Esophagus mucosa (tissue), 1 donor: ENCODE results near the gene SLC7A7. TPM values are rescaled to one million over a fixed set of nuclear protein-coding genes. Genes with fewer than 3 reads are reported as not detected.
"Not testable (repeated sequence)": the region's sequence is repeated elsewhere in the genome, so short reads cannot be mapped to it uniquely, and the experiment has no call there.

ENCODE experiments used
- ATAC-seq: fragments of 200-7000 bp; cut with Tn5 transposase; one replicate; pipeline ENCODE4 v1.9.1; 2020
- total RNA-seq: library from RNA; stranded (reverse); gene quantifications from one replicate; pipeline ENCODE4 v1.2.4, GENCODE V29; 2023
- donor health status: DM: yes; HTN: yes; CAD: no.

Gene SLC7A7
- 1.4 TPM for total RNA-seq

DNA sequence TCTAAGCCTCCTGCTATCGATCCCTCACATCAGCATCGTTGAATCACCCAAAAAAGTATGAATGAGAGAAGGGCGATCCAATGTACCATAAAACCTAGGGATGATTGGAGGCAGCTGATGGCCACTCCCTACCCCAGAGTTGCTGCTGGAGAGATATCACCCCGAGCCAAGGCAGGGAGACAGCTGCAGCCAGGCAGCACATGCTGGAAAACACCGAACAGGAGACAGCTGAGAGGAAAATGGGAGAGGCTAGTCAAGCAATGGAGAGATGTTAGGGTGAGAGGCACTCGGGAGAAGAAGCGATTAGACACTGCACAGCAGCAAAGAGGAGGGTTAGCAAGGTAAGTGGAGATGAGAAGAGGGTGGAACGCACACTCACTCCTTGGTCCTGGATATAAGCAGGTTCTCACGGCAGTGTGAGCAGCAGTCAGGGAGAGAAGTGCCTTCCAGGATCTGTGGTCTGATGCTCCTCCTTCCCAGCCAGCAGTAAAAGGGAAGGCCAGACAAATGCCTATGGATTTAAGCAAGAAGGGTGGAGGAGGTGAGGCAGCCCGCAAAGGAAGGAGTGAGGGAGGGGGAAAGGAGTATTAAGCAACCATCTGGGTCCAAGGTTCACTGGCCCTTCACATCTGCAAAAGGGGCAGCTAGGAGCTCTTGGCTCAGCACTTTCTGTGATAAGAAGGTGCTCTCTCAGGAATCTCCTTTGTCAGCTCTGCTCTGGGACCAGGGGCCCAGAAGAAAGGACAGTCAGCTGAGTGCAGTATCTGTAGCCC is at the start of gene SLC7A7:
Gene SLC7A7 (minus strand): TSS at position 495 of the 773 bp plus-strand sequence. CDS start 2,037 bp downstream, outside the sequence.
- ATAC-seq = no peak

DNA sequence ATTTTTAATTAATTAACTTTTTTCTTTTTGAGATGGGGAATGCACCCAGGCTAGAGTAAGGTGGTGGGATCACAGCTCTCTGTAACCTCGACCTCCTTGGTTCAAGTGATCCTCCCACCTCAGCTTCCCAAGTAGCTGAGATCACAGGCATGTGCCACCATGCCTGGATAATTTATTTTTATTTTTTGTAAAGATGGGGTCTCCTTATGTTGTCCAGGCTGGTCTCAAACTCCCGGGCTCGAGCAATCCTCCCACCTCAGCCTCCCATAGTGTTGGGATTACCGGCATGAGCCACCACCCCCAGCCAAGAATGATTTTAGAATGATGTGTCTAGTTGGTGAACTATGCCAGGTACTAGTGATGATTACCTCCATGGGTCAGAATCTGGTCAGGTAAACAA is 49.7 kb upstream of the SLC7A7 start:
- ATAC-seq = no peak

DNA sequence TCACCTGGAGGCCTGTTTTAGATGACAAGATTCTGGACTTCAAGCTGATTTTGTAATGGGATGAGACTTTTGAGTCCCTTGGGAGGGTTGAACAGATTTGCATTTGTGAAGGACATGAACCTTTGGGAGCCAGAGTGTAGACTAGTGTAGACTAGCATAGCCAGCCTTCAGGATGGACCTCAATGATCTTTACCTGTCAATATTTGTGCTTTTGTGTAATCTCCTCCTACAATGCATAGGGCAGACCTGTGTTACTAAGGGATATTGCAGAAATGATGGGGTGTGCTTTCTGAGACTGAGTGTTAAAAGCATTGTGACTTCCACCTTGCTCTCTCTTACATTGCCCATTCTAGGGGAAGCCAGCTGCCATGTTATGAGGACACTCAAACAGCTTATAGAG is 46.4 kb upstream of the SLC7A7 start:
- no peak for ATAC-seq

DNA sequence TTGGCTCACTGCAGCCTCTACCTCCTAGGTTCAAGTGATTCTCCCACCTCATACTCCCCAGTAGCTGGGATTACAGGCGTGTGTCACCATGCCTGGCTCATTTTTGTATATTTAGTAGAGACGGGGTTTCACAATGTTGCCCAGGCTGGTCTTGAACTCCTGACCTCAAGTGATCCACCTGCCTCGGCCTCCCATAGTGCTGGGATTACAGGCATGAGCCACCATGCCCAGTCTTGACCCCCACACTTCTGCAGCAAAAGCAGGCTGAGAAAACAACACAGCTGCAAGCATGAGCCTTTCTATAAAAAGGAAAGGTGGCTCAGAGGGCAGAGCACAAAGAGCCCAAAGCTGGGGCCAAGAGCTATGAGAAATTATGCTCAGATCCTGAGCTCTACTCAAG is 45.1 kb upstream of the SLC7A7 start:
- not testable (repeated sequence) for ATAC-seq

DNA sequence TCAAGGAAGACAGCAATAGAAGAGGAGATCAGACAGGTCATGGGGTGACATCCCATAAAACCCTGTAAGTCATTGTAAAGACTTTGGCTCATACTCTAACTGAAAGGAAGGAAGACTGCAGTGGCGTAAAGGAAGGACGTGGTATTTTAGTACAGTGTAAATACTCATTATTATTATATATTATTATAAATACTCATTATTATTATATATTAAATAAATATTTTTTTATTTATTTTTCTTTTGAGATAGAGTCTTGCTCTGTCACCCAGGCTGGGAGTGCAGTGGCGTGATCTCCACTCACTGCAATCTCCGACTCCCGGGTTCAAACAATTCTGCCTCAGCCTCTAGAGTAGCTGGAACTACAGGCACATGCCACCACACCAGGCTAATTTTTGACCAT is 41.2 kb upstream of the SLC7A7 start:
- ATAC-seq = no peak

DNA sequence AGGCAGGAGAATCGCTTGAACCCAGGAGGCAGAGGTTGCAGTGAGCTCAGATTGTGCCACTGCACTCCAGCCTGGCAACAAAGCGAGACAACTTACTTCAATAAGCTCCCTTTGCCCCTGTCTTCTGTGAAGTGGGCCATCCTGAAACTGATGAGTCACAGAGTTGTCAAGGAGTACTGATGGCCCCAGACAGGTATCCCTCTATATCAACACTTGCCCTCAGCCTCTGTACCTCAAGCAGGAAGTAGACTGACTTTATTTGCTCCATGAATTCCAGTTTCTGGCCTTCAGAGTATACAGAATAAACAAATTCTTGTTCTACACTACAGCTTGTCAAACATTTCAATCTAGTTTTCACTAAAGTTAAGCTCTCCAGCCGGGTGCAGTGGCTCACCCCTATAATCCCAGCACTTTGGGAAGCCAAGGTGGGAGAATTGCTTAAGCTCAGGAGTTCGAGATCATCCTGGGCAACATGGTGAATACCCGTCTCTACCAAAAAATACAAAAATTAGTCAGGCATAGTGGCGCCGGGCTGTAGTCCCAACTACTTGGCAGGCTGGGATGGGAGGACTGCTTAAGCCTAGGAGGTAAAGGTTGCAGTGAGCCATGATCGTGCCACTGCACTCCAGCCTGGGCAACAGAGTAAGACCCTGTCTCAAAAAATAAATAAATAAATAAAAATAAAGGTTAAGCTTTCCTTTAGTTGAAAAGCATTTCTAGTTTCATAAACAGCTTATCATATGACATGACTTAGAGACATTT is 39.9 kb upstream of the SLC7A7 start:
- no peak for ATAC-seq

DNA sequence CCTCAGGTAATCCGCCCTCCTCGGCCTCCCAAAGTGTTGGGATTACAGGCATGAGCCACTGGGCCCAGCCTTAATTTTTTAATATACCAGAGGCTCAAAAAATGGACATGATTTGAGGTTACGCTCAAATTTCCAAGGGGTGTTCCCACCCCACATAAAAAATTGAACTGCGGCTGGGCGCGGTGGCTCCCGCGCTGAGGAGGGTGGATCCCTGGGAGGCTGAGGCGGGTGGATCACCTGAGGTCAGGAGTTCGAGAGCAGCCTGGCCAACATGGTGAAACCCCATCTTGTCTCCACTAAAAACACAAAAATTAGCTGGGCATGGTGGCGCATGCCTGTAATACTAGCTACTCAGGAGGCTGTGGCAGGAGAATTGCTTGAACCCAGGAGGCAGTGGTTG is 39.1 kb upstream of the SLC7A7 start:
- not testable (repeated sequence) for ATAC-seq

DNA sequence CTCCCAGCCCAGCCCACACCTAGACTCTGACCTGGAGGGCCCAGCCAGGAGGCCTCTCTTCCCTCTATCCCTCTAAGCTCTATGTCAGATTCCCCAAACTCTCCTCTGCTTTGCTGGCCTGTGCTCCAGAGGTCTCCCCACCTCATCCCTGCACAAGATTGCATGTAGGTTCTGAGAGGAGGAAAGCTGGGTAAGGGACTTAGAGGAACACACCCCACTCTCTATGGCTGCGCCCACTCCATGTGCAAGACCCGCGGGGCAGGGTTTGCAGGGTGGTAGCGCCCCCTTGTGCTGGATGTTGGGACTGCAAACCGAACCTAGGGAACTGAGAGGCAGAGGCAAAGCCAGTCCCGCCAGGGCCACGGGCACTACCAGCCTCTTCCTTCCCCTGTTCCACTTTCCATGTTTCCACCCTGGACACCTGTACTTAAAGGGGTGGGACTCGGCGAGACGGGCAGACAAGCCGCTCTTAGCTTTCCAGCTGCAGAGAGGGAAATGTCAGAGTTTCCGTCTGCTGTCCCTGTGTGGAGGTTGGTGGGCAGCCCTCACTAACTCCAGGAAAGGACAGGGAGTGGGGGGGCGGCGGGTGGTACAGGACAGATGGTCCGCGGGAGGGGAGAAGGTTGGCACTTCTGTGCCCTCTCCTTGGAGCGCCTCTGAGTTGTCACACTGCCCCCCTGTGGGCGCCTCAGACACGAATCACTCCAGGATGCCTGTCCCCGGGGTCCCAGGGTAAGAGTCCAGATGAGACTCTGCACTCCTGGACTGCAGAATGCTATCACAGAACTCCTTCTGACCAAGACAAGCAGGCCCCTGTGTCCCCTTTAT is 37.9 kb upstream of the SLC7A7 start:
- ATAC-seq = peak; percentile 76

DNA sequence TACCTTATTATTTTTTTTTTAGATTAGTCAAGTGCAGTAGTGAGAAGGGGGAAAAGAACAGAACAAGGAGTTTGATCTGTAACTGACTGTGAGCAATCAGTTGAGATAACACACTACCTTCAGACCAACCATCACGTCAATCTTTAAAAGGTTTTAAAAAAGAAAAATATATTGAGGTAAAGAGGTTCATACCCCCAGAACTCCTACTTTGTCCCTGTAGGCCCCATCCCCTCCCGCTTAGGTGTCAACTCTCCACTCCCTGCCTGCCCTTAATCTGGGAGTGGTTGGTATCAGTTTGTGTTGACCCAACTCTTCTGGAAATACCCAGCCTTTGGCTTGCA is 37.3 kb upstream of the SLC7A7 start:
- ATAC-seq = no peak

DNA sequence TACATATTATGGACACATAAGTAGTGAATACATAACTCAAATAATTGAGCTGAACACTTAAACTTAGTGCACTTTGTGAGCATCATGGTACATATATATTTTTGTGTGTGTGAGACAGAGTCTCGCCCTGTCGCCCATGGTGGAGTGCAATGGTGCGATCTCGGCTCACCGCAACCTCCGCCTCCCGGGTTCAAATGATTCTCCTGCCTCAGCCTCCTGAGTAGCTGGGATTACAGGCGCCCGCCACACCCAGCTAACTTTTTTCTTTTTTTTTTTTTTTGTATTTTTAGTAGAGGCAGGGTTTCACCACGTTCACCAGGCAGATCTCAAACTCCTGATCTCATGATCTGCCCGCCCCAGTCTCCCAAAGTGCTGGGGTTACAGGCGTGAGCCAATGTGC is 36.9 kb upstream of the SLC7A7 start:
- ATAC-seq = not testable (repeated sequence)

DNA sequence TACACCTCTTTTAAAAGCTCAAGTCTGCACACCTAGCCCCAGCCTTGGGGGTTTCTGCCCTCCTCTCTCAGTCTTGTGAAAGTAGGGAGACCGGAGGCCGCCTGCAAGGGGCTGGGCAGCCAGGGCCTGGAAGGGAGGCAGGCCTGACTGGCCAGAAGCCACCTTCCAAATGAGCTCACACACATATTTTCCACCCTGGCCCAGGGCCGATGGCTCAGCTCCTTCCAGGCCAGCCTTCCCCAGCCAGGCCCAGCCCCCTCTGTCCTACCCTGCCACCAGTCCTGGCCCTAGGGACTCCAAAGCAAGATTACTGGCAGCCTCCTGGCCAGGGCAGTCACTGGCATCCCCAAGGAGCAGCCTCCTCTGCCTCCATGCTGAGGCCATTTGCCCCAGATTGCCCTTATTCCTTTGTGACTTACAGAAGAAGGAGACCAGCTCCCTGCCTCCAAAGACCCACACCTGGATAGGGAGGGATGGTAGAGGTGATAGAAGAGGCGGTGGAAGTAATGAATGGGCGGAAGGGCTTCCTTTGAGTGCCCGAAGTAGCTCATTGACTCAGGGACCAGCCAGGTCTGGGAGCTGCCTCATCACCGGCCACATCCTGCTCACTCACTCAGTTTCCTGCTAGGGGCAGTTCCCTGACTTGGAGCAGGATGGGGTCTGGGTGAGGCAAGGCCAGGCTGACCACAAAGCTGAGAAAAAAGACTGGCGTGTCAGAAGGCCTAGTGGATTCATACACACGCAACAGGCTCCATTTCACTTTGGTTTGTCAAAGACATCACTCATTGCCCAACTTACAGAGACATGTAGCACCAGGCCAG is 35.9 kb upstream of the SLC7A7 start:
- ATAC-seq = peak; percentile 36

DNA sequence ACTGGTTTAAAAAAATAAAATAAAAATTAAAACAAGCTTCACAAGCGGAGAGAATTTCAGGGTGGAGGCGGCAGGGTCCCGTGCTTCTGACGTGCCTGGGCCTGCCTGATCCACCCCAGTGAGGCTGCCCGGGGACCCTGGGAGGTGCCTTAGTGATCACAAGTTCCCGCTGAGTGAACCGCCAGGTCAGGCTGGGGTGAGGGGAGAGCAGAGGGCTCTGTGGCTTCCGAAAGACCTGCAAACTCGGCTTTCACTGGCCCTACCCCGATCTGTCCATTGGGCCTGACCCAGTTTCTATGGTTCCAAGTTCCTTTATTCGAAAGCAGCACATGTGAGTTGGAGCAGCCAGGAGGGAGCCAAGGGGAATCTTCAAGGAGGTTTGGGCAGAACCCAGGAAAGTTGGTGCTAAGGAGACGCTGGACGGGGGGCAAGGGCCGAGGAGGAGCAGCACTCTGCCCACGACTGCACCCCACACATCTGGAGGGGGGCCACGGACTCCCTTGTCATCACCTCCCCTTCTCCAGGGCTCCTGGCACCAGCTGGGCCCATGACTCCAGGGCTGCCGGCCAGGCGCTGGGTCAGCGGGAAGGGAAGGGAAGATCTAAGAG is 34.1 kb upstream of the SLC7A7 start:
- ATAC-seq = peak; percentile 24

DNA sequence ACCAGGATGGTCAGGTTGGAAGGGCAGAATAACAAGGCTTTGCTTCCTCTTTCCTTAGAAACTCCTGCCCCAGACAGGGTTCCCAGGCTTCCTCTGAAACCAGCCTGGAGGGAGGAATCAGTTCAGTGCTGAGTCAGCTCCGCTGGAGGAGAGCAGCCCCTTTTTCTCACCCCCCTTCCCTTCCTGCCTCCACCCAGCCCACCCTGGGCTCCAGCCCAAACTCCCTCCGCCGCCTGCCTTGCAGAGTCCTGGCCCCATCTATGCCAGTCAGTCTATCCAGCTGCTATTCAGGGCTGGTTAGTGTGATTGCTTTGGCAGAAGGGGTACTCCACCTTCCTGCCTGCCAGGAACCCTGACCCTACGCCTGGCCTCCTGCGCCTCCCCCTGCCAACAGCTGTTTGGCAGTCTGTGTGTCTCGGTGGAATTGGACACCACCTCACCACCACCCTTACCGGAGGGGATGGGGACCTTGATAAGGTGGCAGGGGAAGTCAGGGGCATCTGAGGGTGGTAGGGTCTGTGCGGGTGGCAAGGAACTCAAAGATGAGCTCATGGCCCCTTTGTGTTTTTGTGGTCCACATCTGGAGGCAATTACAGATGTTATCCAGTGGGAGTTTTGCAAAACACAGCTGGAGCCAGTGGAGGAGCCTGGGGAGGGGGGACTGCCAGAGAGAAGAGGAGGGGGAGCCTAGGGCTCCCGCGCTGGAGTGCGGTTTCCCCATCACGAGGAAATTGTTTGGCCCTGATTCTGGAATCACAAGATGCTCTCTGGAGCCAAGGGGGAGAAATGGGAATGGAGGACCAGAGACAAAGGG is 33.3 kb upstream of the SLC7A7 start:
- peak; percentile 26 for ATAC-seq

DNA sequence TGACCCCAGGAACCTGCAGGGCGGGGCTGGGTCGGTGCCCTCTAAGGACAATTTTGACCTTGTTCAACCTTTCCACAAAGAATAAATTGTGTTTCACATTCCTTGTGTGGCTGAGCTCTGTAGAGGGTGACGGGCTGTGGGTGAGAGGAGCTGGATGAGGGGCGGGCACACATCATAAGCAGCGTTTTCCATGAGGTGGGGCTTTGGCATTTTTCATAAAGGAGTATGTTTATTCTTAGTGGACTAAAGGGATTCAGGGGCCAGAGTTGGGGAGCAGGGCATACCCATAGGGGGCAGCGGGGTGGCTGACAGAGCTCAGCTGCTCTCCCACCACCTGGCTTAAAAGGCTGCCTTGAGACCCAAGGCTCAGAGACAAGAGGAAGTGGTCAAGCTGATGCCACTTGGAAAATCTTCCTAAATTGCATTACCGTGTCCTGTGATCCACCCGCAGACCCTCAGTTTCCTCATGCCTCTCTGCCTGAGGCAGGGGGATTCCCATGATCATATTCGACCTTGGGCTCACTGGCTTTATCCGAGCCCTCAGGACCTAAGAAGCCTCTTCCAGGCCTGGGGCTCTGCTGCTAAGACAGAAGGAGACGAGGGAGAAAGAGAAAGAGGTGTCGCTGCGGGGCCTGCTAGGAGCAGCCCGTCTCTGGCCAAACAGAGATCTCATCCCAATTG is 32.6 kb upstream of the SLC7A7 start:
- ATAC-seq = no peak

DNA sequence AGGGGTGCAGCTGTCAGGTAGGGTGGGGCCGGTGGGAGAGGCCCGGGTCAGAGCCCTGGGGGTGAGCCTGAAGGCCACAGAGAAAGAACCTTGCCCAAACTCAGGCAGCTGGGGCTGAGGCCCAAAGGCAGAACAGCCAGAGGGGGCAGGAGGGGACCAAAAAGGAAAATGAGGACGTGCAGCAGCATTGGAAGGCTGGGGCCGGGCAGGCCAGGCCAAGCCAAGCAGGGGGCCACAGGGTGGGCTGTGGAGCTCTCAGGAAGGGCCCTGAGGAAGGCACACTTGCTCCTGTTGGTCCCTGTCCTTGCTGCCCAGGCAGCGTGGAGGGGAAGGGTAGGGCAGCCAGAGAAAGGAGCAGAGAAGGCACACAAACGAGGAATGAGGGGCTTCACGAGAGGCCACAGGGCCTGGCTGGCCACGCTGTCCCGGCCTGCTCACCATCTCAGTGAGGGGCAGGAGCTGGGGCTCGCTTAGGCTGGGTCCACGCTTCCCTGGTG is 31.6 kb upstream of the SLC7A7 start:
- ATAC-seq = no peak

DNA sequence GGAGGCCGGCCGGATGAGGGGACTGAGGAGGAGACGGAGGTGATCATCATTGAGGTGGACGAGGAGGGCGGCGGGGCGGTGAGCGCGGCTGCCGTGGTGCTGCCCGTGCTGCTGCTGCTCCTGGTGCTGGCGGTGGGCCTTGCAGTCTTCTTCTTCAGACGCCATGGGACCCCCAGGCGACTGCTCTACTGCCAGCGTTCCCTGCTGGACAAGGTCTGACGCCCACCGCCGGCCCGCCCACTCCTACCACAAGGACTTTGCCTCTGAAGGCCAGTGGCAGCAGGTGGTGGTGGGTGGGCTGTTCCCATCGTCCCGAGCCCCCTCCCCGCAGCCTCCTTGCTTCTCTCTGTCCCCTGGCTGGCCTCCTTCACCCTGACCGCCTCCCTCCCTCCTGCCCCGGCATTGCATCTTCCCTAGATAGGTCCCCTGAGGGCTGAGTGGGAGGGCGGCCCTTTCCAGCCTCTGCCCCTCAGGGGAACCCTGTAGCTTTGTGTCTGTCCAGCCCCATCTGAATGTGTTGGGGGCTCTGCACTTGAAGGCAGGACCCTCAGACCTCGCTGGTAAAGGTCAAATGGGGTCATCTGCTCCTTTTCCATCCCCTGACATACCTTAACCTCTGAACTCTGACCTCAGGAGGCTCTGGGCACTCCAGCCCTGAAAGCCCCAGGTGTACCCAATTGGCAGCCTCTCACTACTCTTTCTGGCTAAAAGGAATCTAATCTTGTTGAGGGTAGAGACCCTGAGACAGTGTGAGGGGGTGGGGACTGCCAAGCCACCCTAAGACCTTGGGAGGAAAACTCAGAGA is 30.8 kb upstream of the SLC7A7 start:
- no peak for ATAC-seq

DNA sequence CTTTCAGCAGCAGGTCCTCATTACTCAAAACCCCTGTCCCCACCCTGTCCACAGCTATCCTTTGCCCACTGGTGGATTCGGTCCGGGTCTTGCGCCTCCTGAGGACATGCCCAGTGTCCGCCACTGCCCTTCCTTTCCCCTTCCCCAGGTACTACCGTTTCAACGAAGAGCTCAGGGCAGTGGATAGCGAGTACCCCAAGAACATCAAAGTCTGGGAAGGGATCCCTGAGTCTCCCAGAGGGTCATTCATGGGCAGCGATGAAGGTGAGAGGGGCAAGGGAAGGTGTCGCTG is 29.8 kb upstream of the SLC7A7 start:
- ATAC-seq = no peak

DNA sequence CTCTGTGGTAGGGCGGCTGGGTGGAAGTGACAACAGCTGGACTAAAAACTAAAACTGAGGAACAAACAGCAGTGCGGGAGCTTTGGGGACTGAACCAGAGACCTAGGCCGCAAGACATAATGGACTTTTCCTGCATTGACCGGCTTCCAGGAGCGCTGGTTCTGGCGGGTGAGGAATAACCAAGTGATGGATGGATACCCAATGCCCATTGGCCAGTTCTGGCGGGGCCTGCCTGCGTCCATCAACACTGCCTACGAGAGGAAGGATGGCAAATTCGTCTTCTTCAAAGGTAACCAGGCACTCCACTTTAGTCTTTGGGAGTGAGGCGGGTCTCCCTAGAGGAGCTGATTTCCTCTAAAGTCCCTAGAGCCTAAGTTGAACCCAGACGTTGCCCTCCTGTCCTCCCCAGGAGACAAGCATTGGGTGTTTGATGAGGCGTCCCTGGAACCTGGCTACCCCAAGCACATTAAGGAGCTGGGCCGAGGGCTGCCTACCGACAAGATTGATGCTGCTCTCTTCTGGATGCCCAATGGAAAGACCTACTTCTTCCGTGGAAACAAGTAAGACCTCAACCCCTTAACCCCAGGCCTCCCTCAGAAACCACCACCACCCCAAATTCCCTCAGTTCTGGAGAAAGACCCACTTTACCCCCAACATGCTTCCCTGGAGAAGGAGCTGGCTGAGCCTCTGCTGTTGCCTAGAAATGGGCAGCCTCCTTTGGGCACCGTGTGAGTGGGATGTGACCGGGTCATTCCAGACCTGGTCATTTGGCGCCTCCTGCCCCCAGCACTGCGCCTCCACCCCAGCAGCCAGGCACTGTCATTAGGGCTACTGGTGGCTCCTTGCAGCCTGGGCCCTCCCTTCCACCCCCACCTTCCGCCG is 29.2 kb upstream of the SLC7A7 start:
- no peak for ATAC-seq
